K562 (cell line): ENCODE measurements around the gene ZDHHC12. TPM values are rescaled to one million over a fixed set of nuclear protein-coding genes. Genes with fewer than 3 reads are reported as not detected.

ENCODE experiments used
- BHLHE40 ChIP-seq: IDR thresholded peaks from 2 replicates; pipeline ENCODE4 v1.6.1; 2011; ENCODE audit warnings: low read length, improper control_type of control experiment
- EP400 ChIP-seq: fragments of 450-650 bp; IDR thresholded peaks from 2 replicates; pipeline ENCODE4 v1.6.1; 2017; ENCODE audit warnings: antibody characterized with exemption, mild to moderate bottlenecking, moderate library complexity
- FOXM1 ChIP-seq, 2 experiments: fragments of 450-650 bp in 1 of 2; sonication (generic) in 1 of 2; formaldehyde crosslinking in 1 of 2; IDR thresholded peaks; 2 replicates each; pipeline versions ENCODE4 v1.6.1 to v1.9.0; 2017 to 2022; ENCODE audit warnings: low read depth in 2 of 2, mild to moderate bottlenecking in 2 of 2, missing genetic modification reagents in 1 of 2, moderate library complexity in 1 of 2
- HMGN3 ChIP-seq: IDR thresholded peaks from 2 replicates; pipeline ENCODE4 v1.6.1; 2011; ENCODE audit warnings: borderline replicate concordance, low read depth, mild to moderate bottlenecking, mixed read lengths, low read length; ENCODE audit not compliant: insufficient read length; ENCODE audit errors: extremely low read depth
- LARP7 ChIP-seq: fragments of 450-650 bp; IDR thresholded peaks from 2 replicates; pipeline ENCODE4 v1.6.1; 2016
- PHF8 ChIP-seq: fragments of 200-600 bp; sonication (generic); IDR thresholded peaks from 2 replicates; pipeline ENCODE4 v1.6.1; 2012; ENCODE audit warnings: mixed run types, mild to moderate bottlenecking, inconsistent platforms, low read length, moderate library complexity, borderline replicate concordance
- RNF219 ChIP-seq: fragments of 250-450 bp; sonication (Bioruptor Pico); IDR thresholded peaks from 2 replicates; pipeline ENCODE4 v1.5.0; 2022; ENCODE audit warnings: mild to moderate bottlenecking
- SRSF7 ChIP-seq: fragments of 200-400 bp; formaldehyde crosslinking; optimal IDR thresholded peaks from 2 replicates; pipeline ENCODE3; 2017; ENCODE audit warnings: mild to moderate bottlenecking, low read depth, low read length
- TAF9B ChIP-seq: fragments of 450-650 bp; IDR thresholded peaks from 2 replicates; pipeline ENCODE4 v1.6.1; 2018; ENCODE audit warnings: mild to moderate bottlenecking; ENCODE audit not compliant: partially characterized antibody
- ZKSCAN3 ChIP-seq: fragments of 250-450 bp; sonication (Bioruptor Pico); IDR thresholded peaks from 2 replicates; pipeline ENCODE4 v1.4.0; 2020
- ZNF778 ChIP-seq: fragments of 450-650 bp; formaldehyde crosslinking; IDR thresholded peaks from 2 replicates; pipeline ENCODE4 v1.4.0; 2020; ENCODE audit warnings: mild to moderate bottlenecking, moderate library complexity
- polyA plus RNA-seq, 8 experiments: library from polyadenylated mRNA; depleted of rRNA in 4 of 8; stranded (reverse) in 5 of 8; unstranded in 3 of 8; fragments of >200 nt; fragmentation: Nextera tagmentation in 2 of 8; fragmentation: Illumina TruSeq in 1 of 8; extraction: Ambion mirVana in 2 of 8; extraction: Trizol in 1 of 8; gene quantifications; 2 replicates each; pipeline versions ENCODE4 v1.2.1 to v1.2.3, GENCODE V29; 2011 to 2014; ENCODE audit warnings: inconsistent platforms in 1 of 8, missing spikeins in 1 of 8
- total RNA-seq, 7 experiments: library from RNA; depleted of rRNA in 6 of 7; stranded (reverse); fragments of >200 nt in 6 of 7; fragmentation: Illumina TruSeq in 2 of 7; extraction: Trizol in 2 of 7; gene quantifications; 2 replicates each; pipeline versions ENCODE4 v1.2.1 to v1.2.3, GENCODE V29; 2011 to 2021; ENCODE audit warnings: low replicate concordance in 1 of 7
- TF ChIP-seq, protein P1 (sequence below): fragments of 250-450 bp; sonication (Bioruptor Pico); IDR thresholded peaks from 2 replicates; pipeline ENCODE4 v1.4.0; 2020; ENCODE audit warnings: mild to moderate bottlenecking, moderate library complexity
- TF ChIP-seq, protein P2 (sequence below): conservative IDR thresholded peaks from 2 replicates; pipeline ENCODE4 v1.6.1; 2011; ENCODE audit warnings: low read depth, mild to moderate bottlenecking, low read length; ENCODE audit not compliant: control insufficient read depth
- TF ChIP-seq, protein P3 (sequence below): fragments of 250-450 bp; sonication (Bioruptor Pico); IDR thresholded peaks from 2 replicates; pipeline ENCODE4 v1.5.0; 2021
- TF ChIP-seq, protein P4 (sequence below): sonication (generic); formaldehyde crosslinking; IDR thresholded peaks from 2 replicates; pipeline ENCODE4 v1.8.0; 2022; ENCODE audit warnings: mild to moderate bottlenecking, missing genetic modification reagents, borderline replicate concordance

ZDHHC12 gene
- total and polyA plus RNA-seq, 9 of the 15 experiments (the other 6 are each of a cell fraction or from before 2014, with no cell fraction given): 0.21 to 38.0 (median 13.8) TPM

DNA sequence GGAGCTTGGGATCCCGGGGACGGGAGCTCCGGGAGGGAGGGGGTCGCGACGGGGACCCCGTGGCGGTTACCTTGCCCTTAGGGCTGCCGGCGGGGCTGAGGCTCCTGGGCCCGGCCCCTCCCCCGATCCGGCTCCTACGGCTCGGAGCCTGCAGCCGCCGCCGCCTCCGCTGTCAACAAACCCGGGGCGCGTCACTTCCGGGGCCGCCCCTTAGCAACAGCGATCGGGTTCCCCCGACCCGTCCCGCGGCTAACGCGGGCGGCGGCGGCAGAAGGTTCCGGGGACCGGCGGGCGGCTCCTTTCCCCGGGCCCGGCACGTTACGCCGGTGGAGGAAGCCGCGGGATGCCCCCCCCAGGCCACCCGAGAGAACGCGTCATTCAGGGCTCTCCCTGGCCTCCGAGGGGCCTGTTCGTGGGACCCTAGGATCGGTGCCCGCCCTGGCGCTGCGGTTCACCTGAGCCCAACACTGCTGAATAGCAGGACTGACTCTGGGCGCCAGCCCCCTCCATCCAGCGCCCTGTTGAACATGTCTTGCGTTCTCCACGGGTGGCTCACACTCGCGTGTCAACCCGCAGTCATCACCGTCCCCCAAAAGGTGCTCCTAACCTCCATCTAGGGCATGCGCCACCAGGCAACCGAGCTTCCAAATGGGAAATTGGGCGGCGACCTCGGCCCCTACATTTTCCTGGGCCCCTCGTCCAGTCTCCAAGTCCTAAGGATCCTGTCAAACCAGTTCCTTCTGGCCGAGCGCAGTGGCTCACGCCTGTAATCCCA lies 48.0 kb upstream of the ZDHHC12 start, which contains the start of gene ZER1 (continued):
- TF ChIP-seq, protein P1, sequence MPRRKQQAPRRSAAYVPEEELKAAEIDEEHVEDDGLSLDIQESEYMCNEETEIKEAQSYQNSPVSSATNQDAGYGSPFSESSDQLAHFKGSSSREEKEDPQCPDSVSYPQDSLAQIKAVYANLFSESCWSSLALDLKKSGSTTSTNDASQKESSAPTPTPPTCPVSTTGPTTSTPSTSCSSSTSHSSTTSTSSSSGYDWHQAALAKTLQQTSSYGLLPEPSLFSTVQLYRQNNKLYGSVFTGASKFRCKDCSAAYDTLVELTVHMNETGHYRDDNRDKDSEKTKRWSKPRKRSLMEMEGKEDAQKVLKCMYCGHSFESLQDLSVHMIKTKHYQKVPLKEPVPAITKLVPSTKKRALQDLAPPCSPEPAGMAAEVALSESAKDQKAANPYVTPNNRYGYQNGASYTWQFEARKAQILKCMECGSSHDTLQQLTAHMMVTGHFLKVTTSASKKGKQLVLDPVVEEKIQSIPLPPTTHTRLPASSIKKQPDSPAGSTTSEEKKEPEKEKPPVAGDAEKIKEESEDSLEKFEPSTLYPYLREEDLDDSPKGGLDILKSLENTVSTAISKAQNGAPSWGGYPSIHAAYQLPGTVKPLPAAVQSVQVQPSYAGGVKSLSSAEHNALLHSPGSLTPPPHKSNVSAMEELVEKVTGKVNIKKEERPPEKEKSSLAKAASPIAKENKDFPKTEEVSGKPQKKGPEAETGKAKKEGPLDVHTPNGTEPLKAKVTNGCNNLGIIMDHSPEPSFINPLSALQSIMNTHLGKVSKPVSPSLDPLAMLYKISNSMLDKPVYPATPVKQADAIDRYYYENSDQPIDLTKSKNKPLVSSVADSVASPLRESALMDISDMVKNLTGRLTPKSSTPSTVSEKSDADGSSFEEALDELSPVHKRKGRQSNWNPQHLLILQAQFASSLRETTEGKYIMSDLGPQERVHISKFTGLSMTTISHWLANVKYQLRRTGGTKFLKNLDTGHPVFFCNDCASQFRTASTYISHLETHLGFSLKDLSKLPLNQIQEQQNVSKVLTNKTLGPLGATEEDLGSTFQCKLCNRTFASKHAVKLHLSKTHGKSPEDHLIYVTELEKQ: no peak
- TF ChIP-seq LARP7 (no peak), ZKSCAN3 (CRISPR knock-in tag) (no peak), SRSF7 (no peak), BHLHE40 (peak; percentile 90), ZNF778 (CRISPR knock-in tag) (no peak), HMGN3 (peak; percentile 59), PHF8 (peak; percentile 84; the same call in 1 of the 2 replicates), TAF9B (peak; percentile 85), EP400 (peak; percentile 82), RNF219 (CRISPR knock-in tag) (no peak), FOXM1 (IDR thresholded peaks at IDR 0.05; ENCODE audit: low read depth) (no peak), FOXM1 (CRISPR knock-in tag; IDR thresholded peaks at IDR 0.05; ENCODE audit: low read depth) (peak; percentile 71)
- TF ChIP-seq, protein P2, sequence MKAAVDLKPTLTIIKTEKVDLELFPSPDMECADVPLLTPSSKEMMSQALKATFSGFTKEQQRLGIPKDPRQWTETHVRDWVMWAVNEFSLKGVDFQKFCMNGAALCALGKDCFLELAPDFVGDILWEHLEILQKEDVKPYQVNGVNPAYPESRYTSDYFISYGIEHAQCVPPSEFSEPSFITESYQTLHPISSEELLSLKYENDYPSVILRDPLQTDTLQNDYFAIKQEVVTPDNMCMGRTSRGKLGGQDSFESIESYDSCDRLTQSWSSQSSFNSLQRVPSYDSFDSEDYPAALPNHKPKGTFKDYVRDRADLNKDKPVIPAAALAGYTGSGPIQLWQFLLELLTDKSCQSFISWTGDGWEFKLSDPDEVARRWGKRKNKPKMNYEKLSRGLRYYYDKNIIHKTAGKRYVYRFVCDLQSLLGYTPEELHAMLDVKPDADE: peak; percentile 70
- TF ChIP-seq, protein P3, sequence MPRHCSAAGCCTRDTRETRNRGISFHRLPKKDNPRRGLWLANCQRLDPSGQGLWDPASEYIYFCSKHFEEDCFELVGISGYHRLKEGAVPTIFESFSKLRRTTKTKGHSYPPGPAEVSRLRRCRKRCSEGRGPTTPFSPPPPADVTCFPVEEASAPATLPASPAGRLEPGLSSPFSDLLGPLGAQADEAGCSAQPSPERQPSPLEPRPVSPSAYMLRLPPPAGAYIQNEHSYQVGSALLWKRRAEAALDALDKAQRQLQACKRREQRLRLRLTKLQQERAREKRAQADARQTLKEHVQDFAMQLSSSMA (CRISPR knock-in tag): 0 out of 2 replicates have a peak, but pooled peaks have one; percentile 57
- TF ChIP-seq, protein P4, sequence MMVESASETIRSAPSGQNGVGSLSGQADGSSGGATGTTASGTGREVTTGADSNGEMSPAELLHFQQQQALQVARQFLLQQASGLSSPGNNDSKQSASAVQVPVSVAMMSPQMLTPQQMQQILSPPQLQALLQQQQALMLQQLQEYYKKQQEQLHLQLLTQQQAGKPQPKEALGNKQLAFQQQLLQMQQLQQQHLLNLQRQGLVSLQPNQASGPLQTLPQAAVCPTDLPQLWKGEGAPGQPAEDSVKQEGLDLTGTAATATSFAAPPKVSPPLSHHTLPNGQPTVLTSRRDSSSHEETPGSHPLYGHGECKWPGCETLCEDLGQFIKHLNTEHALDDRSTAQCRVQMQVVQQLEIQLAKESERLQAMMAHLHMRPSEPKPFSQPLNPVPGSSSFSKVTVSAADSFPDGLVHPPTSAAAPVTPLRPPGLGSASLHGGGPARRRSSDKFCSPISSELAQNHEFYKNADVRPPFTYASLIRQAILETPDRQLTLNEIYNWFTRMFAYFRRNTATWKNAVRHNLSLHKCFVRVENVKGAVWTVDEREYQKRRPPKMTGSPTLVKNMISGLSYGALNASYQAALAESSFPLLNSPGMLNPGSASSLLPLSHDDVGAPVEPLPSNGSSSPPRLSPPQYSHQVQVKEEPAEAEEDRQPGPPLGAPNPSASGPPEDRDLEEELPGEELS (CRISPR knock-in tag): peak; percentile 72; the same call in 1 of the 2 replicates
